ENCODE data around the gene UBASH3B. TPM values are rescaled to one million over a fixed set of nuclear protein-coding genes. Genes with fewer than 3 reads are reported as not detected.

The UBASH3B gene
- total RNA-seq, 2 experiments from 2014 or later: 24.5 to 28.6 TPM

GRCh38 chr11:122697636-122698167 is 42.2 kb downstream of the UBASH3B start:
- no peaks in the 10 kb centered on the region for H3K36me3 ChIP-seq (ENCODE audit: insufficient read depth, low read length)
- H3K27ac ChIP-seq (ENCODE audit: low read depth in 1 of 2, low read length in 2 of 2): peak overlapping the region; percentile 77 to 80
- peaks cover 84% of the 10 kb centered on the region for H3K4me1 ChIP-seq (ENCODE audit: insufficient read depth, low read length)
- intact Hi-C loops (cut with DNase I, micrococcal nuclease): loop anchor here (1.0 to 5.0 kb wide), 6 partner anchors 23 to 117 kb away; no protein-coding TSS in a partner anchor
- ChIA-PET POLR2A (interaction anchor here (0.8 to 5.6 kb wide), 18 partner anchors 11 to 155 kb away, joined by 3 to 91 read pairs (median 10); partner anchors contain the start of gene UBASH3B), CTCF (interaction anchor here (1.4 to 2.3 kb wide), 5 partner anchors 41 to 117 kb away, joined by 3 to 12 read pairs (median 5); partner anchors contain the start of gene UBASH3B)
- DNase-seq: peak in 13 of 14 experiments; percentile 28 to 76 (median 47)
- H3K4me3 ChIP-seq (ENCODE audit: low read length): peak overlapping the region; percentile 8
- no peaks in the 10 kb centered on the region for H3K27me3 Mint-ChIP-seq
- H3K9me3 Mint-ChIP-seq: no peaks in the 10 kb centered on the region
- no peaks in the 10 kb centered on the region for H3K9me3 ChIP-seq (ENCODE audit: control insufficient read depth in 1 of 2, insufficient read depth in 1 of 2, low read length in 2 of 2)
- ATAC-seq (ENCODE audit: poor library complexity): peak; percentile 80
- no peak for TF ChIP-seq CTCF (IDR thresholded peaks at IDR 0.05)
- H3K4me3 Mint-ChIP-seq: peak overlapping the region; percentile 75
- H3K27me3 ChIP-seq (ENCODE audit: control insufficient read depth in 1 of 2, insufficient read depth in 2 of 2, low read length in 2 of 2): no peaks in the 10 kb centered on the region
- peaks cover 7% of the 10 kb centered on the region for H3K36me3 Mint-ChIP-seq (ENCODE audit: low read depth)
- H3K4me1 Mint-ChIP-seq (ENCODE audit: low read depth): peaks cover 91% of the 10 kb centered on the region
- peak overlapping the region; percentile 90 for H3K27ac Mint-ChIP-seq

GRCh38 chr11:122698392-122698791 is 42.9 kb downstream of the UBASH3B start:
- no peaks in the 10 kb centered on the region for H3K27me3 ChIP-seq (ENCODE audit: control insufficient read depth in 1 of 2, insufficient read depth in 2 of 2, low read length in 2 of 2)
- peak overlapping the region; percentile 77 to 80 for H3K27ac ChIP-seq (ENCODE audit: low read depth in 1 of 2, low read length in 2 of 2)
- peaks cover 80% of the 10 kb centered on the region for H3K4me1 ChIP-seq (ENCODE audit: insufficient read depth, low read length)
- intact Hi-C loops (cut with DNase I, micrococcal nuclease): loop anchor here in 1 of 2 experiments (5.0 kb wide), 1 partner anchor 54 kb away; no protein-coding TSS in a partner anchor
- H3K9me3 Mint-ChIP-seq: no peaks in the 10 kb centered on the region
- DNase-seq (no peak), ATAC-seq (ENCODE audit: poor library complexity) (no peak)
- peaks cover 13% of the 10 kb centered on the region for H3K36me3 Mint-ChIP-seq (ENCODE audit: low read depth)
- H3K4me3 Mint-ChIP-seq: peak overlapping the region; percentile 75
- CTCF ChIA-PET: interaction anchor here (1.6 kb wide), 1 partner anchor 69 kb away, joined by 3 read pairs; no protein-coding TSS in a partner anchor
- no peak overlapping the region for H3K4me3 ChIP-seq (ENCODE audit: low read length)
- H3K27ac Mint-ChIP-seq: peak overlapping the region; percentile 90
- TF ChIP-seq CTCF (IDR thresholded peaks at IDR 0.05): no peak
- no peaks in the 10 kb centered on the region for H3K9me3 ChIP-seq (ENCODE audit: control insufficient read depth in 1 of 2, insufficient read depth in 1 of 2, low read length in 2 of 2)
- POLR2A ChIA-PET: interaction anchor here (0.8 to 5.6 kb wide), 12 partner anchors 11 to 154 kb away, joined by 3 to 91 read pairs (median 12); partner anchors contain the start of gene UBASH3B
- no peaks in the 10 kb centered on the region for H3K27me3 Mint-ChIP-seq
- peaks cover 85% of the 10 kb centered on the region for H3K4me1 Mint-ChIP-seq (ENCODE audit: low read depth)
- no peaks in the 10 kb centered on the region for H3K36me3 ChIP-seq (ENCODE audit: insufficient read depth, low read length)

- no peaks in the 10 kb centered on the region for H3K27me3 Mint-ChIP-seq
- H3K9me3 ChIP-seq (ENCODE audit: control insufficient read depth in 1 of 2, insufficient read depth in 1 of 2, low read length in 2 of 2): no peaks in the 10 kb centered on the region
- CTCF ChIA-PET: interaction anchor here (0.9 to 1.2 kb wide), 3 partner anchors 22 to 81 kb away, joined by 3 to 4 read pairs (median 3); no protein-coding TSS in a partner anchor
- peak overlapping the region; percentile 8 for H3K4me3 Mint-ChIP-seq
- peak overlapping the region in 1 of 2 donors; percentile 1 for H3K27ac ChIP-seq (ENCODE audit: low read depth in 1 of 2, low read length in 2 of 2)
- H3K36me3 ChIP-seq (ENCODE audit: insufficient read depth, low read length): no peaks in the 10 kb centered on the region
- peak overlapping the region; percentile 90 for H3K27ac Mint-ChIP-seq
- no peaks in the 10 kb centered on the region for H3K9me3 Mint-ChIP-seq
- POLR2A ChIA-PET: interaction anchor here (1.0 to 1.5 kb wide), 3 partner anchors 9 to 31 kb away, joined by 3 to 6 read pairs (median 4); no protein-coding TSS in a partner anchor
- intact Hi-C loops (cut with DNase I, micrococcal nuclease): loop anchor here in 1 of 2 experiments (5.0 kb wide), 1 partner anchor 42 kb away; no protein-coding TSS in a partner anchor
- H3K4me3 ChIP-seq (ENCODE audit: low read length): no peak overlapping the region
- H3K27me3 ChIP-seq (ENCODE audit: control insufficient read depth in 1 of 2, insufficient read depth in 2 of 2, low read length in 2 of 2): no peaks in the 10 kb centered on the region
- TF ChIP-seq CTCF (IDR thresholded peaks at IDR 0.05): no peak
- DNase-seq: no peak
- H3K4me1 ChIP-seq (ENCODE audit: insufficient read depth, low read length): peaks cover 65% of the 10 kb centered on the region
- peaks cover 22% of the 10 kb centered on the region for H3K36me3 Mint-ChIP-seq (ENCODE audit: low read depth)
- H3K4me1 Mint-ChIP-seq (ENCODE audit: low read depth): peaks cover 76% of the 10 kb centered on the region
- no peak for ATAC-seq (ENCODE audit: poor library complexity)
These were observed 45.1 kb downstream of the UBASH3B start for GRCh38 chr11:122700666-122701065.

Data from CD4-positive, alpha-beta T cell (primary cell).